ENCODE measurements around the gene TMEM205.
"Not testable (repeated sequence)": the region's sequence is repeated elsewhere in the genome, so short reads cannot be mapped to it uniquely, and the experiment has no call there.

Gene TMEM205

GRCh38 chr19:11383706-11384048 is 37.6 kb upstream of the TMEM205 start:
- no peak for DNase-seq (ENCODE audit: extremely low read depth, insufficient read length)
- peak overlapping the region; percentile 5; the same call in 1 of the 2 replicates for H3K4me3 ChIP-seq (replicated peaks; ENCODE audit: low read depth, low read length)
- TF ChIP-seq CTCF (IDR thresholded peaks at IDR 0.05; ENCODE audit: insufficient read depth, low read length, poor library complexity, severe bottlenecking), result no peak
- H3K27me3 ChIP-seq (replicated peaks; ENCODE audit: control insufficient read depth, insufficient read depth, low read length), result no peaks in the 10 kb centered on the region; the same call in 1 of the 2 replicates
- H3K36me3 ChIP-seq (ENCODE audit: control insufficient read depth, insufficient read depth, low read length), result no peaks in the 10 kb centered on the region

GRCh38 chr19:11382898-11383705 is 37.0 kb upstream of the TMEM205 start:
- TF ChIP-seq CTCF (IDR thresholded peaks at IDR 0.05; ENCODE audit: insufficient read depth, low read length, poor library complexity, severe bottlenecking), result peak; percentile 86
- peak; percentile 61 for DNase-seq (ENCODE audit: extremely low read depth, insufficient read length)
- Histone ChIP-seq H3K27me3 (replicated peaks; ENCODE audit: control insufficient read depth, insufficient read depth, low read length) (no peaks in the 10 kb centered on the region; the same call in 1 of the 2 replicates), H3K36me3 (ENCODE audit: control insufficient read depth, insufficient read depth, low read length) (no peaks in the 10 kb centered on the region; the same call in 1 of the 2 replicates), H3K4me3 (replicated peaks; ENCODE audit: low read depth, low read length) (peak overlapping the region; percentile 27)

GRCh38 chr19:11380653-11381537 is 34.8 kb upstream of the TMEM205 start:
- peak; percentile 96 for DNase-seq (ENCODE audit: extremely low read depth, insufficient read length)
- TF ChIP-seq CTCF (IDR thresholded peaks at IDR 0.05; ENCODE audit: insufficient read depth, low read length, poor library complexity, severe bottlenecking), result peak; percentile 84
- Histone ChIP-seq H3K4me3 (replicated peaks; ENCODE audit: low read depth, low read length) (peak overlapping the region; percentile 82), H3K36me3 (ENCODE audit: control insufficient read depth, insufficient read depth, low read length) (no peaks in the 10 kb centered on the region; the same call in 1 of the 2 replicates), H3K27me3 (replicated peaks; ENCODE audit: control insufficient read depth, insufficient read depth, low read length) (no peaks in the 10 kb centered on the region; the same call in 1 of the 2 replicates)

GRCh38 chr19:11379857-11380350 is 33.8 kb upstream of the TMEM205 start:
- TF ChIP-seq CTCF (IDR thresholded peaks at IDR 0.05; ENCODE audit: insufficient read depth, low read length, poor library complexity, severe bottlenecking), result no peak
- no peaks in the 10 kb centered on the region; the same call in 1 of the 2 replicates for H3K36me3 ChIP-seq (ENCODE audit: control insufficient read depth, insufficient read depth, low read length)
- DNase-seq (ENCODE audit: extremely low read depth, insufficient read length), result no peak
- peak overlapping the region; percentile 82 for H3K4me3 ChIP-seq (replicated peaks; ENCODE audit: low read depth, low read length)
- no peaks in the 10 kb centered on the region; the same call in 1 of the 2 replicates for H3K27me3 ChIP-seq (replicated peaks; ENCODE audit: control insufficient read depth, insufficient read depth, low read length)

- H3K4me3 ChIP-seq (replicated peaks; ENCODE audit: low read depth, low read length); DNase-seq (ENCODE audit: extremely low read depth, insufficient read length); H3K36me3 ChIP-seq (ENCODE audit: control insufficient read depth, insufficient read depth, low read length); H3K27me3 ChIP-seq (replicated peaks; ENCODE audit: control insufficient read depth, insufficient read depth, low read length): not testable (repeated sequence)
Observed at GRCh38 chr19:11379269-11379845, 33.3 kb upstream of the TMEM205 start.

Data from GM06990 (cell line).